ENCODE results near the gene B3GNT9. TPM values are rescaled to one million over a fixed set of nuclear protein-coding genes. Genes with fewer than 3 reads are reported as not detected.
A peak's percentile ranks its signal among the peaks of the same experiment; 100 is the strongest.

The B3GNT9 gene
- total RNA-seq, 1 experiment from 2014 or later, result 3.8 TPM

- Histone ChIP-seq H3K9ac (ENCODE audit: low read length) (peak overlapping the region; percentile 85), H3K9me2 (ENCODE audit: insufficient read depth) (no peaks in the 10 kb centered on the region), H3K4me1 (ENCODE audit: control insufficient read depth in 1 of 2, insufficient read depth in 2 of 2, low read length in 2 of 2) (peaks cover 20 to 33% of the 10 kb centered on the region in 2 experiments), H2AFZ (ENCODE audit: low read depth, low read length, poor library complexity, severe bottlenecking) (no peak overlapping the region), H3K4me2 (ENCODE audit: low read length) (peak overlapping the region; percentile 95), H3K4me3 (replicated peaks in 1 of 2; ENCODE audit: low read depth in 1 of 2, low read length in 2 of 2) (peak overlapping the region; percentile 87 to 91), H3K79me2 (ENCODE audit: insufficient read depth, low read length) (peaks cover 53% of the 10 kb centered on the region), H3K27me3 (ENCODE audit: insufficient read depth, low read length) (no peaks in the 10 kb centered on the region), H3K36me3 (ENCODE audit: control insufficient read depth in 1 of 2, insufficient read depth in 2 of 2, low read length in 2 of 2) (peaks cover 24 to 40% of the 10 kb centered on the region in 2 experiments; a peak in 3 of 4 replicates), H4K20me1 (ENCODE audit: insufficient read depth) (no peaks in the 10 kb centered on the region; the same call in 1 of the 2 replicates), H3K27ac (ENCODE audit: low read depth, low read length) (peak overlapping the region; percentile 84; the same call in 1 of the 2 replicates), H3K9me3 (ENCODE audit: control insufficient read depth in 1 of 2, insufficient read depth in 1 of 2, low read depth in 1 of 2, low read length in 2 of 2) (no peaks in the 10 kb centered on the region)
- TF ChIP-seq JUND (IDR thresholded peaks at IDR 0.05) (no peak), CEBPB (IDR thresholded peaks at IDR 0.05; ENCODE audit: low read depth) (no peak)
- intact Hi-C loops (cut with micrococcal nuclease), result no loop called here
- ChIA-PET RAD21 (ENCODE audit: low non-redundant PET in 1 of 2, low total read pairs in 2 of 2, uncharacterized antibody in 2 of 2, unreplicated experiment in 2 of 2) (no interaction called here), CTCF (no interaction called here), POLR2A (no interaction called here)
- ATAC-seq (no peak), DNase-seq (ENCODE audit: low read depth, low spot score) (no peak)
- no TSS peak for BruUV-seq (replicated peaks)
Observed at GRCh38 chr16:67193536-67193935, 42.7 kb upstream of the B3GNT9 start.

- Histone ChIP-seq H3K4me2 (ENCODE audit: low read length) (peak overlapping the region; percentile 95), H3K9ac (ENCODE audit: low read length) (peak overlapping the region; percentile 85), H3K4me1 (ENCODE audit: control insufficient read depth in 1 of 2, insufficient read depth in 2 of 2, low read length in 2 of 2) (peaks cover 14 to 26% of the 10 kb centered on the region in 2 experiments; a peak in 3 of 4 replicates), H2AFZ (ENCODE audit: low read depth, low read length, poor library complexity, severe bottlenecking) (no peak overlapping the region), H3K27ac (ENCODE audit: low read depth, low read length) (peak overlapping the region; percentile 84), H3K4me3 (replicated peaks in 1 of 2; ENCODE audit: low read depth in 1 of 2, low read length in 2 of 2) (peak overlapping the region; percentile 87 to 91), H3K9me2 (ENCODE audit: insufficient read depth) (no peaks in the 10 kb centered on the region), H3K79me2 (ENCODE audit: insufficient read depth, low read length) (peaks cover 53% of the 10 kb centered on the region), H4K20me1 (ENCODE audit: insufficient read depth) (no peaks in the 10 kb centered on the region; the same call in 1 of the 2 replicates), H3K27me3 (ENCODE audit: insufficient read depth, low read length) (no peaks in the 10 kb centered on the region), H3K36me3 (ENCODE audit: control insufficient read depth in 1 of 2, insufficient read depth in 2 of 2, low read length in 2 of 2) (peaks cover 24 to 40% of the 10 kb centered on the region in 2 experiments; a peak in 3 of 4 replicates), H3K9me3 (ENCODE audit: control insufficient read depth in 1 of 2, insufficient read depth in 1 of 2, low read depth in 1 of 2, low read length in 2 of 2) (no peaks in the 10 kb centered on the region)
- TF ChIP-seq SIN3A (IDR thresholded peaks at IDR 0.05; ENCODE audit: low read depth) (no peak), ELF1 (IDR thresholded peaks at IDR 0.05; ENCODE audit: borderline replicate concordance, low read depth) (no peak), MAX (IDR thresholded peaks at IDR 0.05) (no peak), ZFX (IDR thresholded peaks at IDR 0.05) (no peak), TCF7L2 (IDR thresholded peaks at IDR 0.05; ENCODE audit: borderline replicate concordance, extremely low read depth, insufficient read depth, insufficient read length) (no peak), EGR1 (IDR thresholded peaks at IDR 0.05; ENCODE audit: low read depth) (no peak), FOSL1 (IDR thresholded peaks at IDR 0.05; ENCODE audit: low read depth) (no peak), POLR2AphosphoS5 (IDR thresholded peaks at IDR 0.05; ENCODE audit: low read depth, low read length) (no peak), JUND (IDR thresholded peaks at IDR 0.05) (no peak), ZBTB33 (IDR thresholded peaks at IDR 0.05; ENCODE audit: extremely low read depth, insufficient replicate concordance, low read length) (no peak), YY1 (IDR thresholded peaks at IDR 0.05; ENCODE audit: extremely low read depth, insufficient replicate concordance, low read depth, low read length) (no peak), POLR2A (IDR thresholded peaks at IDR 0.05; ENCODE audit: borderline replicate concordance, extremely low read depth, insufficient read depth, insufficient read length) (no peak), EZH2 (IDR thresholded peaks at IDR 0.05) (no peak), ZNF274 (IDR thresholded peaks at IDR 0.05; ENCODE audit: low read depth, low read length) (no peak), EZH2phosphoT487 (IDR thresholded peaks at IDR 0.05; ENCODE audit: borderline replicate concordance) (no peak), CTCF (IDR thresholded peaks at IDR 0.05 in 2 of 3, conservative IDR thresholded peaks at IDR 0.05 in 1 of 3; ENCODE audit: borderline replicate concordance in 1 of 3, insufficient read depth in 1 of 3, low read depth in 2 of 3, low read length in 2 of 3) (no peak)
- DNase-seq (ENCODE audit: low read depth, low spot score), result no peak
- ATAC-seq, result no peak
- intact Hi-C loops (cut with micrococcal nuclease), result no loop called here
- ChIA-PET CTCF (interaction anchor here (1.2 kb wide), 1 partner anchor 13 kb away, joined by 3 read pairs; no protein-coding TSS in a partner anchor), RAD21 (ENCODE audit: low non-redundant PET in 1 of 2, low total read pairs in 2 of 2, uncharacterized antibody in 2 of 2, unreplicated experiment in 2 of 2) (no interaction called here), POLR2A (no interaction called here)
- no TSS peak for BruUV-seq (replicated peaks)
Observed at GRCh38 chr16:67192781-67193361, 42.1 kb upstream of the B3GNT9 start.

All from HCT116 (cell line).